Common myeloid progenitor, CD34-positive (primary cell): ENCODE measurements around the gene TPSAB1.

ENCODE experiments used
- CTCF ChIA-PET: fragments of 350-600 bp; sonication (Branson Sonifier 250); formaldehyde crosslinking; loops from one replicate; lab custom pipeline; 2021; ENCODE audit warnings: antibody characterized with exemption; lab: Charles Lee
- POLR2A ChIA-PET: fragments of 350-600 bp; sonication (Branson Sonifier 250); formaldehyde crosslinking; loops from one replicate; lab custom pipeline; 2021; ENCODE audit warnings: antibody characterized with exemption; lab: Charles Lee
- DNase-seq, 3 donors: peaks; one replicate each; pipeline versions ENCODE4 v3.0.0 to v3.0.0-alpha.2; 2013
- H3K27ac ChIP-seq, 2 experiments: 1 replicate in 1 of 2; 2 replicates in 1 of 2; pipeline ENCODE4 v1.7.0; 2013; ENCODE audit warnings: inconsistent platforms in 2 of 2, low read length in 2 of 2, mild to moderate bottlenecking in 2 of 2, low read depth in 1 of 2, moderate library complexity in 1 of 2; ENCODE audit not compliant: severe bottlenecking in 2 of 2, insufficient read depth in 1 of 2, poor library complexity in 1 of 2
- H3K27me3 ChIP-seq, 5 experiments: replicated peaks in 2 of 5; 1 replicate in 3 of 5; 2 replicates in 2 of 5; pipeline versions ENCODE4 v1.6.1 to v1.7.0; 2013; ENCODE audit warnings: low read length in 4 of 5, mild to moderate bottlenecking in 2 of 5, moderate library complexity in 2 of 5, inconsistent platforms in 1 of 5; ENCODE audit not compliant: insufficient read depth in 5 of 5, control insufficient read depth in 4 of 5
- H3K36me3 ChIP-seq, 4 experiments: 1 replicate in 2 of 4; 2 replicates in 2 of 4; pipeline versions ENCODE4 v1.6.1 to v1.7.0; 2013; ENCODE audit warnings: low read length in 3 of 4, control low read depth in 1 of 4, mild to moderate bottlenecking in 1 of 4; ENCODE audit not compliant: control insufficient read depth in 4 of 4, insufficient read depth in 4 of 4
- H3K4me1 ChIP-seq, 4 experiments: 1 replicate in 3 of 4; 2 replicates in 1 of 4; pipeline versions ENCODE4 v1.6.1 to v1.7.1; 2013; ENCODE audit warnings: low read length in 3 of 4, mild to moderate bottlenecking in 3 of 4, control low read depth in 1 of 4, inconsistent platforms in 1 of 4, moderate library complexity in 1 of 4; ENCODE audit not compliant: control insufficient read depth in 4 of 4, insufficient read depth in 4 of 4; ENCODE audit errors: control extremely low read depth in 1 of 4
- H3K4me3 ChIP-seq, 7 experiments: 1 replicate in 4 of 7; 2 replicates in 3 of 7; pipeline versions ENCODE4 v1.5.1 to v1.7.0; 2013; ENCODE audit warnings: mild to moderate bottlenecking in 7 of 7, low read length in 6 of 7, moderate library complexity in 6 of 7, inconsistent platforms in 2 of 7, low read depth in 2 of 7, control low read depth in 1 of 7; ENCODE audit not compliant: insufficient read depth in 4 of 7, control insufficient read depth in 1 of 7; ENCODE audit errors: extremely low read depth in 1 of 7
- H3K9me3 ChIP-seq, 5 experiments: 1 replicate in 4 of 5; 2 replicates in 1 of 5; pipeline versions ENCODE4 v1.6.1 to v1.7.1; 2013; ENCODE audit warnings: low read length in 4 of 5, mild to moderate bottlenecking in 2 of 5, inconsistent platforms in 1 of 5, low read depth in 1 of 5, moderate library complexity in 1 of 5; ENCODE audit not compliant: control insufficient read depth in 4 of 5, insufficient read depth in 2 of 5; ENCODE audit errors: control extremely low read depth in 1 of 5
- WGBS: methylation state at CpG from one replicate; pipeline ENCODE4 v1.1.5; 2013; ENCODE audit not compliant: insufficient coverage; 5-methylcytosine and 5-hydroxymethylcytosine counted together

The TPSAB1 gene

DNA sequence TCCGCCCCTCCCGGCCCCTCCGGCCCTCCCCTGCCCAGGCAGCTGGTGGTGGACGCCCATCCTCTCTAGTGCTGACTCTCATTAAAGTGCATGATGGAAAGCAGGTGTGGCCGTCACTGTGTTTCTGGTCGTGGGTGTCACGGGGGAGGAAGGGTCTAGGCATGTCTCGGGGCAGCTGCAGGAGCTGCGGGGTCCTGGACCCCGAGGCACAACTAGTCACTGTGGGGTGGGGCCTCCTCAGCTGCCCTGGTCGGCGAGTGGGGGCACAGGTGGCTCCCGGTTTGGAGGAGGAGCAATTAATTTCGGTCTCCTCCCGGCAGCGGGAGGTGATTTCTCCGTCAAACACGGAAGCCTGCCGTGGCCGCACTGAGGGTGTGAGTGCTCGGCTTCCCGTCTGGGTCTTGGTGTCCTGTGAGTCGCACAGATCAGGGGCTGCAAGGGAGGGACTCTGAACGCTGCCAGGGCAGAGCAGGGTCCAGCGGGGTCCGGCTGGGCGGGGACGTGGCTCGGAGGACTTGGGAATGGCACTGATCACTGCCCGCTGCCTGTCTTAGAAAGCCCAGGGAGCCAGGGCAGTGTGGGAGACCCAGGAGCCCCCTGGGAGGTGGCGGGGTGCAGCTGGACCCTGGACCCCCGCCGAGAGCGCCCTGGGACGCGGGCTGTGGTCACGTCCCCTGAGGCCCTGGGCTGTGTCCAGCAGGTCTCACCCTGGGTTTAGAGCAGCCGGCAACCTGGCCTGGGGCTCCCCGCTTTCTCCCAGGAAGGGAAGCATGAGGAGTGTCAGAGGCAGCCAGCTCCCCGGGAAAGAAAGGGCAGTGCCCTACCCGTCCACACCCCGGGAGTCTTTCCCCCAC is 18.6 kb downstream of the TPSAB1 start:
- Histone ChIP-seq H3K36me3 (no peaks in the 10 kb centered on the region), H3K4me1 (peaks cover 0 to 14% (median 2%) of the 10 kb centered on the region in 4 experiments), H3K4me3 (peak overlapping the region in 3 of 7 experiments; percentile 36 to 52 (median 48)), H3K27ac (no peak overlapping the region), H3K27me3 (peaks cover 0 to 52% (median 17%) of the 10 kb centered on the region in 5 experiments), H3K9me3 (no peaks in the 10 kb centered on the region)
- ChIA-PET CTCF (no interaction called here), POLR2A (no interaction called here)
- DNase-seq: peak in 2 of 3 donors; percentile 46 to 50
- 24% methylated on average over 29 of the region's 42 CpGs for WGBS

DNA sequence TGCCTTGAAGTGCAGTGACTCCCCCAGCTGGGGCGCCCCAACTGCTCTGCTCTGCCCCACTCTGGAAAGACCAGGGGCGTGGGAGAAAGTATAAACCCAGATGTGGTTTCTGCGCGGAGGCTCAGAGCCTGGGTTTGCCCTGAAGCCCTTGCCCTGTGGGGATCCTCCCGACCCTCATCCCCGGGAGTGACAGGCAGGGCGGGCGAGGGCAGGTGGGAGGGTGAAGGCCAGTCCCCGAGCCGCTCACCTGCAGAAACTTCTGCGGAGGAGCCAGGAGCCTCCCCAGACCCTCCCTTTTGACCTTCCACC is 19.2 kb downstream of the TPSAB1 start:
- POLR2A ChIA-PET: no interaction called here

DNA sequence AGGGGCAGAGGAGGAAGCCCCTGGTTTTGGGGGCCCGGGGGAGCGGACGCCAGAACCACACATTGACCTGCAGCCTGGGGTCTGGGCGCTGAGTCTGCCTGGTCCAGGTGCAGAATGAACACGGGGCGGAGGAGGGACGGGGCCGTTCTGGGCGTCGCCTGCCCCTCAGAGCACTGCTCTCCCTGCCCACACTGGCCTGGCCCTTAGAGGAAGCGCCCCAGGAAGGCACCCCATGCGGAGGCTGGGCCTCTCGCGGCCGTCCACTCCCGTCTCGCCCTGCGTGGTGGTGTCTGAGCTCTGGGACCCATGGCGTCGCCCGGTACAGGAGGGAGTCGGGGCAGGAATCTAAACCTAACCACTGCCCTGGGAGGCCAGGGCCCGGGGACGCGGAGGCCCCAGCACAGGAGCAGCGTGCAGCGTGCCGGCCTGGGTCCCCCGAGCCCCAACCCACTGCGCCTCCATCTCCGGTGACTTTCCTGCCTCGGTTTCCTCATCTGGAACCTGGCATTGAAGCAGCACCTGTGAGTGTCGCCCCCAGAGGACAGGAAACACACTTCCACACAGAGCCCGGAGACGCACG is 19.7 kb downstream of the TPSAB1 start:
- WGBS: 67% methylated on average over 33 of the region's 36 CpGs
- Histone ChIP-seq H3K27ac (no peak overlapping the region), H3K27me3 (peaks cover 0 to 52% (median 17%) of the 10 kb centered on the region in 5 experiments), H3K9me3 (no peaks in the 10 kb centered on the region), H3K4me1 (peaks cover 0 to 14% (median 2%) of the 10 kb centered on the region in 4 experiments), H3K4me3 (no peak overlapping the region), H3K36me3 (no peaks in the 10 kb centered on the region)
- DNase-seq: no peak
- POLR2A ChIA-PET: no interaction called here
- CTCF ChIA-PET: no interaction called here

More for the DNA sequence above, 19.2 kb downstream of the TPSAB1 start:
- no peaks in the 10 kb centered on the region for H3K9me3 ChIP-seq
- no peak overlapping the region for H3K27ac ChIP-seq
- CTCF ChIA-PET: no interaction called here
- no peak for DNase-seq
- H3K27me3 ChIP-seq: peaks cover 0 to 52% (median 17%) of the 10 kb centered on the region in 5 experiments
- WGBS: 23% methylated on average over 9 of the region's 11 CpGs
- no peak overlapping the region for H3K4me3 ChIP-seq
- H3K36me3 ChIP-seq: no peaks in the 10 kb centered on the region
- H3K4me1 ChIP-seq: peaks cover 0 to 14% (median 2%) of the 10 kb centered on the region in 4 experiments

DNA sequence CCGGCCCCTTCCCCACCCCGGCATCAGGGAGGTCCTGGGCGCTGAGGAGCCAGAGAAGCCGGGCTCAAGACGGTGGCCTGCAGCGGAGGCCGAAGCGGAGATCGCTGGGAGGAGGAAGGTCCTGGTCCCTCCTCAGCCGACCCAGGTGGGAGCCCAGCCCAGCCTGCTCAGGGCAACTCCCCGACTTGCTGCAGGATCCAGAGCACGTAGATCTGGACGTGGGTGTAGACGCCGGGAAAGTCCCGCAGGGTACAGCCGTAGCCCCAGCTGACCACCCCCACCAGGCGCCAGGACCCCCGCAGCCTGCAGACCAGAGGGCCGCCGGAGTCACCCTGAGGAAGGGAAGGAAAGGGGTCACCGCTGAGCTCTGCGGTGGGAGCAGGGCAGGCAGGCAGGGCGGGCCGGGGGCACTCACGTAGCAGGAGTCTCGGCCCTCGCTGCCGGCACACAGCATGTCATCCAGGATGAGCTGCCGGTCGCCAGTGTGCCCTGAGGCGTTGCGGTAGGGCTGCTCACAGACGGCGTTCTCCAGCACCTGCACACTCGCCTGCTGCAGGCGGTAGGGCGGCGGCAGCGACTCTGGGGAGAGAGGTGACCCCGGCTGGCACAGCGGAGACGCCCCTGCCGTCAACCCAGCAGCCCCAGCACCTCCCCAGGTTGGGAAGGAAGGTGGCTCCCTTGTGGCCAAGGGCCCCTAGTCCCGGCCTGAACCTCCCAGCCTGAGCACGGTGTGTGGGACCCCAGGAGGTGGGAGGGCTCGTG is 20.8 kb downstream of the TPSAB1 start:
- Histone ChIP-seq H3K9me3 (no peaks in the 10 kb centered on the region), H3K4me1 (peaks cover 0 to 8% (median 2%) of the 10 kb centered on the region in 4 experiments), H3K27me3 (peaks cover 0 to 52% (median 17%) of the 10 kb centered on the region in 5 experiments), H3K36me3 (no peaks in the 10 kb centered on the region), H3K27ac (no peak overlapping the region), H3K4me3 (no peak overlapping the region)
- CTCF ChIA-PET: interaction anchor here (1.6 kb wide), 1 partner anchor 81 kb away, joined by 3 read pairs; no protein-coding TSS in a partner anchor
- POLR2A ChIA-PET: interaction anchor here (0.5 kb wide), 1 partner anchor 377 kb away, joined by 3 read pairs; no protein-coding TSS in a partner anchor
- peak in 2 of 3 donors; percentile 47 to 64 for DNase-seq
- WGBS: 12% methylated on average over 31 of the region's 47 CpGs

DNA sequence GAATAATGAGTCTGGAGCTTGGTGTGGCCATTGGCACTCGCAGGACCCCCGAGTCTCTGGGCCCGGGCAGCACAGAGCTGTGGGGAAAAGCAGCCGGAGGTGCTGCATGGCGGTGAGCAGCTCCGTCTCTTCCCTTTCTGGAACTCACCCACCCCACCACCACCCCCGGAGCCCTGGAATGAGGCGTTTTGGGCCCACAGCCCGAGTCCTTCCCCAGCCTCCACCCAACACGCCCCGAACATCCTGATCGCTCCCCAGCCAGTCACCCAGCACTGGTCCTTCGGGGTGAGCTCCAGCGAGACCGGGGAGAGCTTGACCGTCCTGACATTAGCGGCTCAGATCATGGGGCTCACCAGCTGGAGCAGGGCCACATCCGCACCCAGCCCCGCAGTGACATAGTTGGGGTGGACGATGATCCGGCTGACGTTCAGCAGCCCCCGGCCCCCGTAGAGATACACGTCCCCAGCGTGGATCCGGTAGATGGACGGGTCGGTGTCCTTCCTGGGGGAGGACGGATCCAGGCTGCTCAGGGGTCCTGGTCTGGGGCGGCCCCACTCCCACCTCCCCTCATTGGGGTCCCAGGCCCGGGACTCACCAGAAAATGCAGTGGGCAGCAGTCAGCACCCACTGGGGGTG is 21.8 kb downstream of the TPSAB1 start:
- no peak for DNase-seq
- peaks cover 0 to 52% (median 17%) of the 10 kb centered on the region in 5 experiments for H3K27me3 ChIP-seq
- no peak overlapping the region for H3K27ac ChIP-seq
- CTCF ChIA-PET: interaction anchor here (1.6 kb wide), 1 partner anchor 80 kb away, joined by 3 read pairs; no protein-coding TSS in a partner anchor
- H3K36me3 ChIP-seq: no peaks in the 10 kb centered on the region
- H3K4me3 ChIP-seq: no peak overlapping the region
- no peaks in the 10 kb centered on the region for H3K9me3 ChIP-seq
- WGBS: 89% methylated on average over 21 of the region's 32 CpGs
- POLR2A ChIA-PET: no interaction called here
- H3K4me1 ChIP-seq: peaks cover 0 to 8% (median 2%) of the 10 kb centered on the region in 4 experiments

DNA sequence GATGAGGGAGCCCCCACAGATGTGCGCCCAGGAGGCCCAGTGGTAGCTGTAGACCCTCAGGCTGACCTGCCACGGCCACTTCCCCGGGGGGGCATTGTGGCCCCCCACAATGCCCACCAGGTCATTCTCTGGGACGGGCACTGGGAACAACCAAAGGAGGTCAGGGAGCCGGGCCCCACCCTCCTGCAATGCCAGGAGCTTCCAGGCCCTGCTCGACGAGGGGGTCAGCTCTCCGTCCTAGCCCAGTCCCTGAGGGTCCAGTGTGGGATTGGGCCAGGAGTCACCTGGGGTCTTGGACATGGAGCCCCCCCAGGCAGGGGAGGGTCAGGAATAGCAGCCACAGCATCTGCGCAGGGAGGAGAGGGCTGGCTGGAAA is 22.3 kb downstream of the TPSAB1 start:
- H3K36me3 ChIP-seq: no peaks in the 10 kb centered on the region
- WGBS: 95% methylated on average over 9 of the region's 9 CpGs
- no peaks in the 10 kb centered on the region for H3K9me3 ChIP-seq
- peaks cover 0 to 47% (median 17%) of the 10 kb centered on the region in 5 experiments for H3K27me3 ChIP-seq
- H3K27ac ChIP-seq: no peak overlapping the region
- DNase-seq: no peak
- no peak overlapping the region for H3K4me3 ChIP-seq
- H3K4me1 ChIP-seq: peaks cover 0 to 8% (median 2%) of the 10 kb centered on the region in 4 experiments
- ChIA-PET POLR2A (no interaction called here), CTCF (no interaction called here)
